GM06990 (cell line): Measurements from ENCODE around the gene PDZRN3.

Experiments used
- DNase-seq: peaks from one replicate; pipeline ENCODE4 v3.0.0-alpha.2; 2011; ENCODE audit not compliant: insufficient read length; ENCODE audit errors: extremely low read depth
- H3K27me3 ChIP-seq: replicated peaks from 2 replicates; pipeline ENCODE4 v1.6.0; 2011; ENCODE audit warnings: low read length; ENCODE audit not compliant: control insufficient read depth, insufficient read depth
- H3K36me3 ChIP-seq: 2 replicates; pipeline ENCODE4 v1.5.1; 2011; ENCODE audit warnings: low read length; ENCODE audit not compliant: control insufficient read depth, insufficient read depth
- H3K4me3 ChIP-seq: replicated peaks from 2 replicates; pipeline ENCODE4 v1.5.1; 2011; ENCODE audit warnings: low read depth, mild to moderate bottlenecking, control low read depth, low read length
- TF ChIP-seq, protein P1 (sequence below): IDR thresholded peaks from 2 replicates; pipeline ENCODE4 v1.5.1; 2011; ENCODE audit warnings: low read length, control low read depth, mild to moderate bottlenecking, inconsistent platforms; ENCODE audit not compliant: insufficient read depth, poor library complexity, severe bottlenecking

PDZRN3 gene

DNA sequence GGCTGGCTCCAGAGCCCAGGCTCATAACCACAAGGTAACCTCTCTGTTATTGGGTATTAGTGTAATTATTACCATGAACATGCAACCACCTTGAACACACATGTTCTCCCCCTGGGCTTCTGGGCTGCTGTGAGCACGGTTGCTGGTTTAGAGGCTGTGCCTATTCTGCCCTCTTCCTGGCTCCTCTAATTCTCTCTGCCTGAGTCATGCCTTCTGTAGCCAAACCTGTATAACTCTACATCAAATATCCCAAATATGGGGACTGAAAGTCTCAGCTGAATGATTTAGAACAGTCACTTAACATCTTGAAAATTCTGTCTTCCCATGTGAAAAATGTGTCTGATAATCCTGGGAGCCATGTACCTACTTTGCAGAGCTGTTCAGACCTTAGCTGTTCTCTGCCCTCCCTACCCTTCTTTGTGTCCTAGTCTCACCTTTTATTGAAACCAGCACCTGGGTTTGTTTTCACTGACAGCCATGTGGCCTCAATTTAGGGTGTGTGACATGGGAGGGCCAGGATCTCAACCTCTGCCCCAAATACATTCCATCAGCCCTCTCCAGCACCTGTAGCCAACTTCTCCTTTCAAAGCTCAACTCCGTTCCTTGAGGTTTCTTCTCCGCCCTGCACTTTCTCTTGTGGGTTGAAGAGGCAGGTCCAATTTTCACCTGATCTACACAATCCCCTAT lies 60.7 kb downstream of the PDZRN3 start:
- no peaks in the 10 kb centered on the region for H3K27me3 ChIP-seq
- TF ChIP-seq, protein P1, sequence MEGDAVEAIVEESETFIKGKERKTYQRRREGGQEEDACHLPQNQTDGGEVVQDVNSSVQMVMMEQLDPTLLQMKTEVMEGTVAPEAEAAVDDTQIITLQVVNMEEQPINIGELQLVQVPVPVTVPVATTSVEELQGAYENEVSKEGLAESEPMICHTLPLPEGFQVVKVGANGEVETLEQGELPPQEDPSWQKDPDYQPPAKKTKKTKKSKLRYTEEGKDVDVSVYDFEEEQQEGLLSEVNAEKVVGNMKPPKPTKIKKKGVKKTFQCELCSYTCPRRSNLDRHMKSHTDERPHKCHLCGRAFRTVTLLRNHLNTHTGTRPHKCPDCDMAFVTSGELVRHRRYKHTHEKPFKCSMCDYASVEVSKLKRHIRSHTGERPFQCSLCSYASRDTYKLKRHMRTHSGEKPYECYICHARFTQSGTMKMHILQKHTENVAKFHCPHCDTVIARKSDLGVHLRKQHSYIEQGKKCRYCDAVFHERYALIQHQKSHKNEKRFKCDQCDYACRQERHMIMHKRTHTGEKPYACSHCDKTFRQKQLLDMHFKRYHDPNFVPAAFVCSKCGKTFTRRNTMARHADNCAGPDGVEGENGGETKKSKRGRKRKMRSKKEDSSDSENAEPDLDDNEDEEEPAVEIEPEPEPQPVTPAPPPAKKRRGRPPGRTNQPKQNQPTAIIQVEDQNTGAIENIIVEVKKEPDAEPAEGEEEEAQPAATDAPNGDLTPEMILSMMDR: no peak
- H3K36me3 ChIP-seq: no peaks in the 10 kb centered on the region
- DNase-seq: no peak
- H3K4me3 ChIP-seq: no peak overlapping the region

DNA sequence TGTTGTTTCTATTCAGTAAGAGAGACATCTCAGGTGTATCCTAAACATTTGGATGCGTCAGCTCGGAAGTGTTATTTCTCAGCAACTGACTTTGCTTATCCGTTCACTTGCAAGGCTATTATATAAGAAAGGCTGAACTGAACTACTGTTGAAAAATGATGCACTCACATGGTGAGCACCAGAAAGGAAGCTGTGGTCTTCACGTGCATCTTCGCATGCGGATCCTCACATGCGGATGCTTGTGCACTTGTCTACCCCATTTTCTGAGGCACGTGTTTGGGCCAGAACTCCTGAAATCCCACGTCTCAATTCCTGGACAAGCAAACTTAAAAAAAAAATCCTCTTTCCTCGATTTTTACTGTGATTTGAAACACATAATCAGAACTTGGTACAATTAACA lies 63.2 kb downstream of the PDZRN3 start:
- Histone ChIP-seq H3K27me3 (no peaks in the 10 kb centered on the region; the same call in 1 of the 2 replicates), H3K4me3 (no peak overlapping the region), H3K36me3 (no peaks in the 10 kb centered on the region)
- TF ChIP-seq, protein P1: no peak
- no peak for DNase-seq

DNA sequence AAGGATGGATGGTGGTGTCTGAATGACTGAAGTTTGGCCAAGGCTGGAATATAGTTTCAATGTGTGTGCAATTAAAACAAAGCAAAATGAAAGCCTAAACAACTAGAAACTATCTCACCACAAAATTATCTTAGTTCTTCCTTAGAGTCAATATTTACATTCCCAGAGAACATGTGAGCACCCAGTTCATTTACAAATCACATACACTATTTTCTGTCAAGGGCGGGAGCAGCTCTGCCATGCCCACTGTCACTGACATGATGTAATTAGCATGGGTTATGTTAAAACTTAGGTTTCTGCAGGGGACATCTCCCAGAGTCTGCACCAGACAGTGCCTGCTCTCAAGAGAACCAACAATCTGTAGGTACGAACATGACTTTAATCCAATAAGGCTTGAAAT lies 65.0 kb downstream of the PDZRN3 start:
- no peaks in the 10 kb centered on the region; the same call in 1 of the 2 replicates for H3K27me3 ChIP-seq

DNA sequence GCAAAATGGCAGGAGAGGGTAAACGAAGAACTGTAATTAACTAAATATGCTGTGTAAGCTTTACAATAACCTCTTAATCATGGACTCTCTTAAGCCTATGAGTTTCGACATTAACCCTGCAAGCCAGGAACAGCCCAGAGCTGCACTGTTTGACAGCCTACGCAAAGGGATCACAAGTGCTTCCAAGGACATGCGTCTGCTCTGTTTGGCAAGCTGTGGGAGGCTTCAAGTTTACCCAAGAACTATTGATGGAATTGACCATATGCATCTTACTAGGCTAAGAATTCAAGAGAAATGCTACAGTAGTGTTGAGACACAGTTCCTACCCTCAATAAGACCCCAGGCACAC lies 66.0 kb downstream of the PDZRN3 start:
- no peak for DNase-seq
- TF ChIP-seq, protein P1: no peak
- Histone ChIP-seq H3K4me3 (no peak overlapping the region), H3K36me3 (no peaks in the 10 kb centered on the region), H3K27me3 (no peaks in the 10 kb centered on the region; the same call in 1 of the 2 replicates)

More for the DNA sequence above, 65.0 kb downstream of the PDZRN3 start:
- no peaks in the 10 kb centered on the region for H3K36me3 ChIP-seq
- no peak overlapping the region for H3K4me3 ChIP-seq
- TF ChIP-seq, protein P1: no peak
- no peak for DNase-seq

DNA sequence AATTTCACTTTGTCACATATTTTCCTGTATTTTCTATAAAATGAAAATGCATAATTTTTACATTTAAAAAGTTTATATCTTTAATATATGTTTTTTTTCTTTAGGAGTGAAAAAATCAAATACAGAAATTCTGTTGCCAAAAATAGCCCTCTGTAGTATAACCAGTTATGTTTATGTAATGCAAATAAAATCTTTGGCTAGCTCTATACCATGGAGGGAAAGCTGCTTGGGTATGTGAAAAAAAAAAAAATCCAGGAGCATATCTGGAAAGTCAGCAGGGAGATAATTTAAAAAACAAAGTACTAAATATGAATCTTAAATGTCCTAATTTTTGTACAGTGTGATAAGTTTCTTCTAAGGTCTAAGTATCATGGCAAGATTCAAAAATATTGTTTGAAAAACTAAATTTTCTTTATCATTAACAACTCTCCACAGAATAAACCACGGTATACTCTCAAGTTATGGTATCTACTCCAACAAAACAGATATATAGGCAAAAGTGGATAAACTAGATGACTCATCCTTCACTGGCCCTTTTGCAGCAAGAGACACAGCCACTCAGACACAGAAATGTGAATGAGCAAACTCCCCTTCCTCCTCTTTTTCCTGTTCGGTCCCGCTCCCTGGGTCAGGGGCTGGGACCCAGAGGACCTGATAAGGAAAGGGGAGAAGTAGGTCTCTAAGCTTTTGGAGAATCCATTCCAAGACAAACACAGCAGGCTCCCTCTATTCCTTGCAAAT lies 66.6 kb downstream of the PDZRN3 start:
- TF ChIP-seq, protein P1: no peak
- Histone ChIP-seq H3K4me3 (no peak overlapping the region), H3K27me3 (no peaks in the 10 kb centered on the region; the same call in 1 of the 2 replicates), H3K36me3 (no peaks in the 10 kb centered on the region)
- DNase-seq: no peak
